ENCODE measurements around the gene ART3. TPM values are rescaled to one million over a fixed set of nuclear protein-coding genes. Genes with fewer than 3 reads are reported as not detected.
A peak's percentile ranks its signal among the peaks of the same experiment; 100 is the strongest.

The ART3 gene
- total RNA-seq, 1 donor from 2014 or later: 0.45 TPM

DNA sequence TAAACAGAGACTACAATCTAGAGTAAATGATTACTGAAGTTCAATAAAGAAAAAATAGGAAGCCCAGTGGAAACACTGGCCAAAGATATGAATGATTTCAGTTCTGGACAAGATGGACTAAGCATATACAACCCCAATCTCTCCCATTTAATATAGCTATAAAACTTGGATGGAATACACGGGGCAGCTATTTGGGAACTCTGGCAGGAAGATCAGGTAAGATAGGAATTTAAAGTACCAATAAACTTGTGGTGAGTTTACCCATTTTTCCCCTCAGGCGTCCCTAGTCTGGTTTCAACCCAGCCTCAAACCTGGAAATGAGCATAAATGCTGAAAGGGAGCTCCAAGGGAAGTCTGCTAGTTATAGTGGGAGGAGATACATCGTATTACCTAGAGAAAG lies 53.2 kb downstream of the ART3 start:
- no peak for DNase-seq (ENCODE audit: low spot score in 2 of 2, unreplicated experiment in 2 of 2)
- peaks cover 8% of the 10 kb centered on the region for H3K4me1 Mint-ChIP-seq
- H3K27ac Mint-ChIP-seq: no peak overlapping the region
- H3K36me3 Mint-ChIP-seq: peaks cover 46% of the 10 kb centered on the region
- no peaks in the 10 kb centered on the region for H3K27me3 Mint-ChIP-seq (ENCODE audit: low read depth)
- H3K4me3 Mint-ChIP-seq: no peak overlapping the region
- peaks cover 14% of the 10 kb centered on the region for H3K9me3 Mint-ChIP-seq
- TF ChIP-seq CTCF (IDR thresholded peaks at IDR 0.05; ENCODE audit: unreplicated experiment): no peak

- Mint-ChIP-seq H3K4me3 (no peak overlapping the region), H3K36me3 (peaks cover 37% of the 10 kb centered on the region), H3K9me3 (no peaks in the 10 kb centered on the region), H3K27ac (no peak overlapping the region), H3K27me3 (ENCODE audit: low read depth) (no peaks in the 10 kb centered on the region), H3K4me1 (peaks cover 6% of the 10 kb centered on the region)
- DNase-seq (ENCODE audit: low spot score in 2 of 2, unreplicated experiment in 2 of 2): no peak
- no peak for TF ChIP-seq CTCF (IDR thresholded peaks at IDR 0.05; ENCODE audit: unreplicated experiment)
These were observed 66.7 kb downstream of the ART3 start for GRCh38 chr4:76141241-76141640.

GRCh38 chr4:76144546-76144945 lies 70.0 kb downstream of the ART3 start:
- H3K4me1 Mint-ChIP-seq: peaks cover 25% of the 10 kb centered on the region
- TF ChIP-seq CTCF (IDR thresholded peaks at IDR 0.05; ENCODE audit: unreplicated experiment): no peak
- no peak for DNase-seq (ENCODE audit: low spot score in 2 of 2, unreplicated experiment in 2 of 2)
- H3K9me3 Mint-ChIP-seq: no peaks in the 10 kb centered on the region
- no peaks in the 10 kb centered on the region for H3K27me3 Mint-ChIP-seq (ENCODE audit: low read depth)
- H3K27ac Mint-ChIP-seq: no peak overlapping the region
- no peak overlapping the region for H3K4me3 Mint-ChIP-seq
- peaks cover 24% of the 10 kb centered on the region for H3K36me3 Mint-ChIP-seq

DNA sequence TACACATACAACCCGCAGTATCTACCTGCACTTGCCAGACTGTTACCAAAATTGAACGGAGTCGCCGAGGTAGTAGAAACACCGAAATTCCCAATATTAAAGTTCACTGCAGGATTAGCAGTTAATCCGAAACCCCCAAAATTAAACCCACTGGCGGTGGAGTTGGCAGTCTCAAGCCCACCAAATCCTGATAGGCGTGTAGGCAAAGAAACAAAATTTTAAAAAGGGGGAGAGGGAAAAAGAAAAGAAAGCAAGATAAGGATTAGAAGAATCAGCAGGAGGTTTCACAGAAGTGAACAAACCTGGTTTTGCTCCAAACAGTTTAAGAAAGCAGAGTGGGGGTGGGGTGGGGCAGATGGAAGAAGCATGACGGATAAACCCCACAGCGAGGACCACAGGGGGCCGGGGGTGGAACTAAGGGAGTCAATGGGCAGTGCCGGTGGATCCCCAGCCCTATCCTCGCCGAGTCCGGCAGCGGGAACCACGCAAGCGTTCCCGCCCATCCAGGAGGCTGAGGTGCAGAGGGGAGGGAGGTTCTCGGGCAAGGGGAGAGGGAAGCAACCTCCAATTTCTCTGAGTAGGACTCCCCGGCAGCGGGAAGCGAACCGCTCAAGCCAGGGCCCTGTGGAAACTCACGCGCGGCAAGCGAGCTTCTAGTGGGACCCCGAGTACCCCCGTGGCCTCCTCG lies 73.1 kb downstream of the ART3 start:
- TF ChIP-seq CTCF (IDR thresholded peaks at IDR 0.05; ENCODE audit: unreplicated experiment): no peak
- Mint-ChIP-seq H3K9me3 (no peaks in the 10 kb centered on the region), H3K4me3 (peak overlapping the region; percentile 86), H3K36me3 (peaks cover 7% of the 10 kb centered on the region), H3K27me3 (ENCODE audit: low read depth) (no peaks in the 10 kb centered on the region), H3K4me1 (peaks cover 28% of the 10 kb centered on the region), H3K27ac (peak overlapping the region; percentile 90)
- DNase-seq (ENCODE audit: low spot score in 2 of 2, unreplicated experiment in 2 of 2): peak; percentile 23 to 66

- no peaks in the 10 kb centered on the region for H3K9me3 Mint-ChIP-seq
- H3K27ac Mint-ChIP-seq: peak within 1 kb of the TSS; percentile 90
- peaks cover 28% of the 10 kb centered on the region for H3K4me1 Mint-ChIP-seq
- peaks cover 7% of the 10 kb centered on the region for H3K36me3 Mint-ChIP-seq
- peak; percentile 84 to 90 for DNase-seq (ENCODE audit: low spot score in 2 of 2, unreplicated experiment in 2 of 2)
- no peak for TF ChIP-seq CTCF (IDR thresholded peaks at IDR 0.05; ENCODE audit: unreplicated experiment)
- H3K4me3 Mint-ChIP-seq: peak within 1 kb of the TSS; percentile 86
- no peaks in the 10 kb centered on the region for H3K27me3 Mint-ChIP-seq (ENCODE audit: low read depth)
These were observed 73.8 kb downstream of the ART3 start, which contains the start of gene NUP54 for GRCh38 chr4:76148142-76148865. Gene NUP54 (minus strand): TSS chr4:76148397. CDS start chr4:76148374, 23 bp downstream.

All from mesothelial cell of epicardium (in vitro differentiated cells).